Measurements from ENCODE around the gene CMIP. TPM values are rescaled to one million over a fixed set of nuclear protein-coding genes. Genes with fewer than 3 reads are reported as not detected.
A peak's percentile ranks its signal among the peaks of the same experiment; 100 is the strongest.

Gene CMIP
- total RNA-seq, 1 donor from 2014 or later: 46.6 TPM

GRCh38 chr16:81483064-81483969, 38.7 kb downstream of the CMIP start:
- Mint-ChIP-seq H3K36me3 (peaks cover 14% of the 10 kb centered on the region), H3K4me1 (ENCODE audit: unreplicated experiment) (peaks cover 39% of the 10 kb centered on the region), H3K27me3 (no peaks in the 10 kb centered on the region), H3K9me3 (no peaks in the 10 kb centered on the region), H3K4me3 (no peak overlapping the region), H3K27ac (no peak overlapping the region)
- DNase-seq (ENCODE audit: extremely low spot score, unreplicated experiment): no peak
- TF ChIP-seq CTCF (conservative IDR thresholded peaks at IDR 0.05): no peak

GRCh38 chr16:81483970-81484595, 39.5 kb downstream of the CMIP start:
- H3K4me1 Mint-ChIP-seq (ENCODE audit: unreplicated experiment): peaks cover 42% of the 10 kb centered on the region
- TF ChIP-seq CTCF (conservative IDR thresholded peaks at IDR 0.05): no peak
- no peaks in the 10 kb centered on the region for H3K27me3 Mint-ChIP-seq
- H3K9me3 Mint-ChIP-seq: no peaks in the 10 kb centered on the region
- no peak for DNase-seq (ENCODE audit: extremely low spot score, unreplicated experiment)
- no peak overlapping the region for H3K27ac Mint-ChIP-seq
- H3K36me3 Mint-ChIP-seq: peaks cover 14% of the 10 kb centered on the region
- H3K4me3 Mint-ChIP-seq: no peak overlapping the region

GRCh38 chr16:81484908-81485624, 40.5 kb downstream of the CMIP start:
- Mint-ChIP-seq H3K4me1 (ENCODE audit: unreplicated experiment) (peaks cover 42% of the 10 kb centered on the region), H3K27ac (peak overlapping the region; percentile 84), H3K9me3 (no peaks in the 10 kb centered on the region), H3K27me3 (no peaks in the 10 kb centered on the region), H3K4me3 (peak overlapping the region; percentile 46), H3K36me3 (peaks cover 9% of the 10 kb centered on the region)
- TF ChIP-seq CTCF (conservative IDR thresholded peaks at IDR 0.05): no peak
- DNase-seq (ENCODE audit: extremely low spot score, unreplicated experiment): no peak

GRCh38 chr16:81485824-81486539, 41.4 kb downstream of the CMIP start:
- Mint-ChIP-seq H3K9me3 (no peaks in the 10 kb centered on the region), H3K4me3 (no peak overlapping the region), H3K27ac (no peak overlapping the region), H3K27me3 (no peaks in the 10 kb centered on the region), H3K36me3 (peaks cover 9% of the 10 kb centered on the region), H3K4me1 (ENCODE audit: unreplicated experiment) (peaks cover 44% of the 10 kb centered on the region)
- DNase-seq (ENCODE audit: extremely low spot score, unreplicated experiment): no peak
- TF ChIP-seq CTCF (conservative IDR thresholded peaks at IDR 0.05): no peak

- Mint-ChIP-seq H3K27me3 (no peaks in the 10 kb centered on the region), H3K36me3 (peaks cover 9% of the 10 kb centered on the region), H3K27ac (no peak overlapping the region), H3K4me1 (ENCODE audit: unreplicated experiment) (peaks cover 44% of the 10 kb centered on the region), H3K4me3 (no peak overlapping the region), H3K9me3 (no peaks in the 10 kb centered on the region)
- no peak for DNase-seq (ENCODE audit: extremely low spot score, unreplicated experiment)
- no peak for TF ChIP-seq CTCF (conservative IDR thresholded peaks at IDR 0.05)
Observed at GRCh38 chr16:81486540-81487061, 42.0 kb downstream of the CMIP start.
